Fibroblast of upper back skin (primary cell): ENCODE results near the gene ZNF432.
"Not testable (repeated sequence)": the region's sequence is repeated elsewhere in the genome, so short reads cannot be mapped to it uniquely, and the experiment has no call there.

Source experiments
- DNase-seq: peaks from one replicate; pipeline ENCODE4 v3.0.0-alpha.2; 2013

ZNF432 gene

GRCh38 chr19:52048555-52049501 lies at the start of gene ZNF432:
ZNF432 (minus strand) TSS chr19:52048838; CDS start chr19:52046868, 1,970 bp downstream.
- DNase-seq = peak; percentile 91

- not testable (repeated sequence) for DNase-seq
Observed at GRCh38 chr19:52096416-52096815, 47.8 kb upstream of the ZNF432 start.

- peak; percentile 91 for DNase-seq
Observed at GRCh38 chr19:52095172-52096014, 46.8 kb upstream of the ZNF432 start, which contains the start of gene ZNF841. ZNF841 (minus strand) TSS chr19:52095765; CDS start chr19:52084801, 10,964 bp downstream.

GRCh38 chr19:52094526-52095130 lies 46.0 kb upstream of the ZNF432 start:
- DNase-seq = no peak

- DNase-seq = no peak
Observed at GRCh38 chr19:52086481-52086880, 37.8 kb upstream of the ZNF432 start.

- no peak for DNase-seq
Observed at GRCh38 chr19:52070496-52070895, 21.9 kb upstream of the ZNF432 start.

- no peak for DNase-seq
Observed at GRCh38 chr19:52069653-52070052, 21.0 kb upstream of the ZNF432 start.

GRCh38 chr19:52066258-52066863 lies 17.7 kb upstream of the ZNF432 start:
- DNase-seq = no peak

GRCh38 chr19:52065399-52065798 lies 16.8 kb upstream of the ZNF432 start:
- no peak for DNase-seq

- DNase-seq = not testable (repeated sequence)
Observed at GRCh38 chr19:52056480-52056879, 7.8 kb upstream of the ZNF432 start.

GRCh38 chr19:52051736-52052135 lies 3.1 kb upstream of the ZNF432 start:
- DNase-seq = not testable (repeated sequence)

GRCh38 chr19:52039169-52039568 lies 9.5 kb downstream of the ZNF432 start:
- no peak for DNase-seq

GRCh38 chr19:52034051-52034728 lies 14.4 kb downstream of the ZNF432 start:
- DNase-seq = no peak

GRCh38 chr19:52028780-52029123 lies 19.9 kb downstream of the ZNF432 start:
- DNase-seq = peak; percentile 5

- peak; percentile 83 for DNase-seq
Observed at GRCh38 chr19:52028027-52028779, 20.4 kb downstream of the ZNF432 start, which contains the start of gene ZNF614. ZNF614 (minus strand) TSS chr19:52028379; CDS start chr19:52025745, 2,634 bp downstream.

GRCh38 chr19:52026255-52026990 lies 22.2 kb downstream of the ZNF432 start:
- not testable (repeated sequence) for DNase-seq

- DNase-seq = not testable (repeated sequence)
Observed at GRCh38 chr19:52024478-52024877, 24.2 kb downstream of the ZNF432 start.

GRCh38 chr19:52022193-52022592 lies 26.4 kb downstream of the ZNF432 start:
- DNase-seq = no peak

GRCh38 chr19:52020506-52020905 lies 28.1 kb downstream of the ZNF432 start:
- no peak for DNase-seq

- no peak for DNase-seq
Observed at GRCh38 chr19:52010674-52011073, 38.0 kb downstream of the ZNF432 start.
